Forelimb muscle (tissue), 1 donor: ENCODE data around the gene STRADA. TPM values are rescaled to one million over a fixed set of nuclear protein-coding genes. Genes with fewer than 3 reads are reported as not detected.
"Not testable (repeated sequence)": the region's sequence is repeated elsewhere in the genome, so short reads cannot be mapped to it uniquely, and the experiment has no call there.

Experiments used
- DNase-seq: peaks from one replicate; pipeline ENCODE4 v3.0.0-alpha.2; 2013; ENCODE audit warnings: low read depth
- polyA plus RNA-seq: library from polyadenylated mRNA; unstranded; fragments of 120-200 nt; gene quantifications from one replicate; pipeline ENCODE4 v1.2.1, GENCODE V29; 2013; ENCODE audit not compliant: insufficient read length

STRADA gene
- polyA plus RNA-seq, 1 donor, result 25.4 TPM

DNA sequence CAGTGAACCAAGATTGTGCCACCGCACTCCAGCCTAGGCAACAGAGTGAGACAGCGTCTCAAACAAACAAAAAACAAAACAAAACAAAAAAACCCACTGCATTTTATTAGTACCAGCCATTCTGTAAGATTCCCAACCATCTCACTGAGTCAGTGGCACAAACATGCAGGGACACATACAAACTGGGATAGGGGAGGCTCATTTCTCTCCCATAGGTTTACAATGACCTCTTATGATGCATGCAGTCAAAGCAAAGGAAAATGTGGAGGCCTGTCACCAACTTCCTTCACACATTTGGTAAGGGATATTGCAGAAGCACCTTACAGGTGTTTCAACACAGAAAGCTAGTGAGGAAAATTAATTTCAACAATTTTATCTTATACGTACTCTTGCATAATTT, 12.4 kb upstream of the STRADA start:
- no peak for DNase-seq

- DNase-seq, result no peak
These were observed 11.6 kb upstream of the STRADA start for GRCh38 chr17:63753215-63753614.

- no peak for DNase-seq
These were observed 11.1 kb upstream of the STRADA start for GRCh38 chr17:63752707-63753106.

DNA sequence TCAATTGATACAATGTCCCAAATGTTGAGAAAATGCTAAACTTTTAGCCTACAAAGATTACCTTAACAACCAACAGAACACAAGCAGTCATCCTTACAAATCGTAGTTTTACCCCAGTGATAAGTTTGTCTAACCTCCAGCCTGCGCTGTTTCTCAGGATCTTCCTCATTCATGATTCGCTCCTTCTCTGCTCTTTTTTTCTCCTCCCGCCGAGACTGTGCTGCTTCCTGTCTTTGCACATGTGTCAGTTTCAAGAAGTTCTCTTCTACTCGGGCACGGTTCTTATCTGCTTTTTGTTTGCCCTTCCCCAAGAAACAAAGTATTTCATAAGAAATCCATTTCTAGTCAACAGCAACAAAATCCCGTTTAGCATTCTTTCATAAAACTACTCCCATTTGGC, 10.2 kb upstream of the STRADA start:
- no peak for DNase-seq

DNA sequence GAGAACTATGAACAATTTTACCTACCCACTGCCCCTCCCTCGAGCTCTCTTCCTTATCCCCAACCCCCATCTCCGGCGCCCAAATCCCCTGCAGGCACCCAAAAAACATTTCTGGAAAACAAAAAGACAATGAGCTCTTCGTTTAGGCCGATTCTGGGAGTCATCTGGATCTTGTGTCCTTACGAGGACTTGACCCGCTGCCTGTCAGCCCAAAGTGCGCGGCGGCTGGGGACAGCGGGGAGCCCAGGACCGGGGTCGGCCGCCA, 524 bp downstream of the STRADA start:
- no peak for DNase-seq

DNA sequence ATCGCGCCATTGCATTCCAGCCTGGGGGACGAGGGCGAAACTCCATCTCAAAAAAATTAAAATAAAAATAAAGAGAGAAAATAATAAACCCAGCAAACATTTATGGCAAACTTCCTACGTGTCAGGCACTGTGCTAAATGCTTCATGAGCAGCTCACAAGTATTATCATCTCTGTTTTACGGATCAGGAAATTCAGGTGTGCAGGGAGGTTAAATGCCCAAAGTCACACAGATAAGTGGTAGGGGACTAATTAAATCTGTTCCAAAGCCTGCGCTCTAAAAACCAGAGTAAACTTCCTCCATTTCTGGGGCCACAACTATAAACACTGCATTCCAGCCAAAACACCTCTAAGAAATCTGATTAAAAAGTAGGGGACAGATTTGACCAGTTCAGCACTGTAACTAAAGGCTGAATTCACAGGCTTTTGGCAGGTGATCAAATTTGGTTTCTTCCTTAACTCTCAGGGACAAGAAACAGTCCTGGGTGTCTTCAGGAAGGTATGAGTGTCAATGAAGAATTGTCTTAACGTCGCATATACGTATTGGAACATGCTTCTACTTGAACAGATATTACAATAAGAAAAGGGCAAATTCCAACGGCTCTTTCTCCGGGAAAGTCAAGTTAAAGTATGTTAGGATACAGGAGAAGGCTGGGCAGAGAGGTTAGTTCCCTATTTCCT, 996 bp downstream of the STRADA start:
- DNase-seq, result no peak

GRCh38 chr17:63735691-63736090, 5.9 kb downstream of the STRADA start:
- no peak for DNase-seq

DNA sequence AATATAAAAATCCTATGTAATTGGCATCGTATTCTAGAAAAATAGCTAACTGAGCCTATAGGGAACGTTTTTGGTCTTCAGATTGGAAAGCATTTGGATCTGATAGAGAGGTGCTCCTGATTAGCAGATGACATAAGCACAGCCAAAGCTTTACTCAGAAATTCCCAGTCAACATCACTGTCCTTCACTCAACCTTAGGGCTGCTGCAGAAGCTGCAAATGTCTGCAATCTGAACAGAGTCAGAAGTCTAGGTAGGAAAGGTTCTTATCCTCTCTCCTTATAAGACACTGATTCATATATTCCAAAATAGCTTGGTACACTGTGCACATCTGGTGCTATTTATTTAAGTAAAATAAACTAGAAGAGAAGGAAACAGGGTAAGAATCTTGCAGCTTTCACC, 19.2 kb downstream of the STRADA start:
- no peak for DNase-seq

- DNase-seq, result not testable (repeated sequence)
These were observed 21.4 kb downstream of the STRADA start for GRCh38 chr17:63720194-63720593.

DNA sequence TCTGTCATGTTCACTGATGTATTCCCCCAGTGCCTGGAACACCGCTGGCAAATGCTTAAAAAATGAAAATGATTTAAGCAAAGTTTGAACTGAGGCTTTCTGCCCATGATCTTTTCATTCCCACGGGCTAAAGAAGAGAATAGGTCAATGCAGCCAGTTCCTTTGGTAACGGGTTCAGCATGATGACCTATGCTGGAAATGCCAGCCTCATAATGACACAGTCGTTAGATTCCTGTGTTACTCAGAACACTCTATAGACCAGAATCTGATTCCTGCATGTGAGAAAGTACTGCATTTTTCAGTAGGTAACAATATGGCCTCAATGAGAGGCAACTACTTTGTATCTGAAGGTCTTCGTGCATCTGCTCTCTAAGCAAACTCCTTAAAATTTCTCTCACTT, 22.6 kb downstream of the STRADA start:
- no peak for DNase-seq

- no peak for DNase-seq
These were observed 25.2 kb downstream of the STRADA start for GRCh38 chr17:63716426-63716825.

GRCh38 chr17:63714550-63715277, 26.9 kb downstream of the STRADA start:
- no peak for DNase-seq

- DNase-seq, result no peak
These were observed 32.5 kb downstream of the STRADA start for GRCh38 chr17:63709110-63709509.

GRCh38 chr17:63707151-63707550, 34.4 kb downstream of the STRADA start:
- DNase-seq, result no peak

- DNase-seq, result no peak
These were observed 35.1 kb downstream of the STRADA start for GRCh38 chr17:63706336-63707082.

GRCh38 chr17:63705657-63706056, 35.9 kb downstream of the STRADA start:
- DNase-seq, result no peak

DNA sequence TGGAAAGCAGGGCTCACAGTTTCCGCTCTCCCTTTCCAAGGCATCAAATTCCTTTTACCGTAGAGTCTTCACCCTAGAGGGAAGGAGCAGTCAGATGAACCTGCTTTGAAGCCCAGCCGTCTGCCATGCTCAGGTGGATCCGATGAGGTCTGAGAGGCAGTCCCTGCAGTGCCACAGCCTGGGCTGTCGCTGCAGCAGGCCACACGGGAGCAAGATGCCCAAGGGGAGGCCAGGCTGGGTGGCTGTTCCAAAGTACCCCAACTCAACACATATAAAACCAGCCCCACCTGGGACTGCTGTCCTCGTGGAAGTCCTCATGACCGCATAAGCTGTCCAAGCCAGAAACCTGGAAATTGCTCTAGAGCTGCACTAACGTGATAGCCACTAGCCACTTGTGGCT, 36.8 kb downstream of the STRADA start:
- no peak for DNase-seq

- DNase-seq, result no peak
These were observed 37.4 kb downstream of the STRADA start for GRCh38 chr17:63704259-63704576.

GRCh38 chr17:63703556-63704258, 37.9 kb downstream of the STRADA start:
- no peak for DNase-seq

GRCh38 chr17:63703029-63703428, 38.6 kb downstream of the STRADA start:
- no peak for DNase-seq

DNA sequence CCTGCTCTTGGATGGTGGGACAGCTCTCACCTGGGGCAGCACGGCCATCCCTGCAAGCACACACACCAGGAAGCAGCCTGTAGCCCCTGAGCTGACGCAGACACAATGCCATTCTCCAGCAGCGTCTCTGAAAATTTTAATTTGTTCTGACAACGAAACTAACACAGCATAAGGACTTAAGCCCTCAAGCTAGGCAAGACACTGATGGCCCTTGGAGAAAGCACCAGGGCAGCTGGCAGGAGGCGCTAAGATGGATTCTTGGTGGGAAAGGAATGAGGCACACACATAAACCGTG, 38.9 kb downstream of the STRADA start:
- DNase-seq, result no peak

DNA sequence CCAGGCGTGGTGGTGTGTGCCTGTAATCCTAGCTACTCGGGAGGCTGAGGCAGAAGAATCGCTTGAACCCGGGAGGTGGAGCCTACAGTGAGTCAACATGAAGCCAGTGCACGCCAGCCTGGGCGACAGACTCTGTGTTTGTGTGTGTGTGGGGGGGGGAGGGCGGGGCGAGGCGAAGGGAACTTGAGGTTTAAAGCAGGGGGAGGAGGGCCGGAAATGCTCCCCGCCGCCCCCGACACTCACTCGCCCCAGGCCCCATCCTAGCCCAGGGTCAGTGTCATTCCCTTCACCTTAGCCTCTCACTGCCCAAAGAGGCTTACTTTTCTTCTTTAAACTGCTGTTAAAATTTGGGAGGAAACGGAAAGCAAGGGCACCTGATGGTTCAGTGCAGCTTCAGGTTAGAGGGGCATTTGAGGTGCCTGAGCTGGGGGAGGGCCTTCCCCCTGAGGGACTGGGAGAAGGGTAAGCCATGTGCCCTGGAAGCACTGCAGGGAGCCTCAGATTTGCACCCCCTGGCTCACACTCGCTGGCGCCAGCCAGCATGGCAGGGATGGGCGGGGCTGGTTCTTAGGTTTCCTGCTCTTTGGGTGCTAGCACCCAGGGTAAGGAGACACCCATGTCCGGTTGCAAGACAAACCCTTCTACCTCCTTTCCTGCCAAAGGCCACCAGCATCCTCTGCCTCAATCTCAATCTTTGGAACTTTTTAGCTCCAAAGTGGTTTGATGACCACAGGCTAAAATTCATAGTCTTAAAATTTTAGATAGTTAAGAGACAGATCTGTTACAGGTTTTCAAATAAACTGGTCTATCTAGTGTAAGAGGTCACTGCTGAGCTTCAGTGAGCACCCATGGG, 39.5 kb downstream of the STRADA start:
- no peak for DNase-seq
